Activated CD8-positive, alpha-beta T cell treated with anti-CD3 and anti-CD28 coated beads, Interleukin-2, amount 10 ng/mL, durations not matched to agents 7 days and 5 days (primary cell): ENCODE results near the gene BPTF. TPM values are rescaled to one million over a fixed set of nuclear protein-coding genes. Genes with fewer than 3 reads are reported as not detected.
"Not testable (repeated sequence)": the region's sequence is repeated elsewhere in the genome, so short reads cannot be mapped to it uniquely, and the experiment has no call there.

Experiments used
- ATAC-seq: fragments of 150-1000 bp; cut with Tn5 transposase; one replicate; pipeline ENCODE4 v1.10.0; 2021; ENCODE audit warnings: moderate library complexity
- CTCF ChIA-PET: fragments of 350-600 bp; sonication (Branson Sonifier 250); formaldehyde crosslinking; loops from one replicate; lab custom pipeline; 2021; ENCODE audit warnings: antibody characterized with exemption; lab: Charles Lee
- POLR2A ChIA-PET: fragments of 350-600 bp; sonication (Branson Sonifier 250); formaldehyde crosslinking; loops from one replicate; lab custom pipeline; 2021; ENCODE audit warnings: antibody characterized with exemption; lab: Charles Lee
- DNase-seq: peaks from one replicate; pipeline ENCODE4 v3.0.0-alpha.2; 2020
- H3K27ac Mint-ChIP-seq: one replicate; pipeline ENCODE4 v1.8.0; 2021; ENCODE audit warnings: mild to moderate bottlenecking, mixed read lengths
- H3K27me3 Mint-ChIP-seq: one replicate; pipeline ENCODE4 v1.8.0; 2021; ENCODE audit warnings: low read depth, mixed read lengths
- H3K36me3 Mint-ChIP-seq: one replicate; pipeline ENCODE4 v1.8.0; 2021; ENCODE audit warnings: low read depth, mixed read lengths
- H3K4me1 Mint-ChIP-seq: one replicate; pipeline ENCODE4 v1.8.0; 2021; ENCODE audit warnings: low read depth, mixed read lengths
- H3K4me3 Mint-ChIP-seq: one replicate; pipeline ENCODE4 v1.8.0; 2021; ENCODE audit warnings: mild to moderate bottlenecking, mixed read lengths
- H3K9me3 Mint-ChIP-seq: one replicate; pipeline ENCODE4 v1.8.0; 2022; ENCODE audit warnings: mixed read lengths; ENCODE audit not compliant: insufficient read depth
- total RNA-seq, 2 experiments: library from RNA; stranded (reverse); gene quantifications; one replicate each; pipeline ENCODE4 v1.2.3, GENCODE V29; 2021

The BPTF gene
- total RNA-seq, 2 experiments from 2014 or later = 85.9 to 87.0 TPM

DNA sequence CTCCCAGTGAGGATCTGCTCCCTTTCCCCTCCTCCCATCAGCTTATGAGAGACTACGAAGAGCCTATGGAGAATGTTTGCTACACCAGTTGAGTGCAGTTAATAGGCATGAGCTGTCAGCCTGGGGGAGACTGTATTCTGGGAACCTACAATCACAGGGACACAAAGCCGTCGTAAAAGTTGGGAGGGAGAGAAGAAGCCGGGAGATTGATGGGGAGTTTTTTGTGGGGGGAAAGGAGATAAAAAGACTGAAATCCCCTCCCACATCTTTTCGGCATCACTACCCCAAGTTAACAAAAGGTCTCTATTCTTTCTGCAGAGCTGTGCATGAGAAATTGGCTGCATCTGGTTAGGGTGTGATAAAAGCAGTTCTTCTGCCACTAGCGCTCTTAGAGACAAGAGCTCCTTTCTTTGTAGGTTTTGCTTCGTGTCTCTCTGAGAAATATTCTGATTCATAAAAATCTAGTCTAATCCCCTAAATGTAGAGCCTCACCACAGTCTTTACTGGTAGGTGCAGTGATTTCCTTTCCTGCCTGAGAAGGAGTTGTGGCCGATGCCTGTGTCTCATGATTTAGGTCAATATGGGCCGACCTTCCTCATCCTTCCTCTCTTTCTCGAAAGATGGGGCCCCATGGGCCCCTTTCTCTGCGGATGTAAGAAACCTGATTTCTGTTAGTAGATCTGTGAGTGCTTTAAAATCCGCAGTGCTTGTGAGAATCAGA, 77.4 kb downstream of the BPTF start:
- ChIA-PET CTCF (interaction anchor here (1.1 kb wide), 1 partner anchor 9 kb away, joined by 4 read pairs; no protein-coding TSS in a partner anchor), POLR2A (no interaction called here)
- ATAC-seq (no peak), DNase-seq (no peak)
- no peaks in the 10 kb centered on the region for H3K27me3 Mint-ChIP-seq
- no peak overlapping the region for H3K4me3 Mint-ChIP-seq
- no peak overlapping the region for H3K27ac Mint-ChIP-seq
- H3K4me1 Mint-ChIP-seq = no peaks in the 10 kb centered on the region
- no peaks in the 10 kb centered on the region for H3K9me3 Mint-ChIP-seq
- peaks cover 39% of the 10 kb centered on the region for H3K36me3 Mint-ChIP-seq

GRCh38 chr17:67905298-67905697, 80.0 kb downstream of the BPTF start:
- CTCF ChIA-PET = interaction anchor here (0.7 kb wide), 1 partner anchor 1116 kb away, joined by 4 read pairs; no protein-coding TSS in a partner anchor
- POLR2A ChIA-PET, H3K4me3 Mint-ChIP-seq, DNase-seq, H3K27ac Mint-ChIP-seq, H3K4me1 Mint-ChIP-seq, H3K27me3 Mint-ChIP-seq, H3K9me3 Mint-ChIP-seq, ATAC-seq: not testable (repeated sequence)
- H3K36me3 Mint-ChIP-seq = peaks cover 46% of the 10 kb centered on the region

GRCh38 chr17:67910117-67910803, 85.0 kb downstream of the BPTF start:
- DNase-seq, ATAC-seq, H3K4me3 Mint-ChIP-seq, H3K27ac Mint-ChIP-seq, H3K4me1 Mint-ChIP-seq, H3K27me3 Mint-ChIP-seq, H3K9me3 Mint-ChIP-seq: not testable (repeated sequence)
- CTCF ChIA-PET = interaction anchor here (0.8 kb wide), 1 partner anchor 10 kb away, joined by 3 read pairs; no protein-coding TSS in a partner anchor
- H3K36me3 Mint-ChIP-seq = peaks cover 54% of the 10 kb centered on the region
- POLR2A ChIA-PET = interaction anchor here (0.6 kb wide), 1 partner anchor 29 kb away, joined by 3 read pairs; no protein-coding TSS in a partner anchor

GRCh38 chr17:67911059-67911782, 85.9 kb downstream of the BPTF start:
- no peak overlapping the region for H3K4me3 Mint-ChIP-seq
- ATAC-seq = no peak
- no peak overlapping the region for H3K27ac Mint-ChIP-seq

DNA sequence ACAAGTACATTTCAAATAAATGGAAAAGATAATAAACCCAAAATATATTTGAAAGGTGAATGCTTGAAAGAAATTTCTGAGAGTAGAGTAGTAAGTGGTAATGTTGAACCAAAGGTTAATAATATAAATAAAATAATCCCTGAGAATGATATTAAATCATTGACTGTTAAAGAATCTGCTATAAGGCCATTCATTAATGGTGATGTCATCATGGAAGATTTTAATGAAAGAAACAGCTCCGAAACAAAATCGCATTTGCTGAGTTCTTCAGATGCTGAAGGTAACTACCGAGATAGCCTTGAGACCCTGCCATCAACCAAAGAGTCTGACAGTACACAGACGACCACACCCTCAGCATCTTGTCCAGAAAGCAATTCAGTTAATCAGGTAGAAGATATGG, 86.8 kb downstream of the BPTF start:
- ATAC-seq (no peak), DNase-seq (no peak)
- ChIA-PET CTCF (interaction anchor here (1.0 to 1.4 kb wide), 2 partner anchors 9 to 46 kb away, joined by 3 to 4 read pairs; no protein-coding TSS in a partner anchor), POLR2A (no interaction called here)
- H3K4me1 Mint-ChIP-seq = peaks cover 9% of the 10 kb centered on the region
- no peak overlapping the region for H3K27ac Mint-ChIP-seq
- H3K27me3 Mint-ChIP-seq = no peaks in the 10 kb centered on the region
- no peak overlapping the region for H3K4me3 Mint-ChIP-seq
- no peaks in the 10 kb centered on the region for H3K9me3 Mint-ChIP-seq
- H3K36me3 Mint-ChIP-seq = peaks cover 48% of the 10 kb centered on the region

More at GRCh38 chr17:67911059-67911782, 85.9 kb downstream of the BPTF start:
- CTCF ChIA-PET = interaction anchor here (0.8 to 1.4 kb wide), 3 partner anchors 9 to 45 kb away, joined by 3 to 4 read pairs (median 3); no protein-coding TSS in a partner anchor
- H3K4me1 Mint-ChIP-seq = peaks cover 9% of the 10 kb centered on the region
- no peaks in the 10 kb centered on the region for H3K9me3 Mint-ChIP-seq
- POLR2A ChIA-PET = no interaction called here
- no peak for DNase-seq
- peaks cover 51% of the 10 kb centered on the region for H3K36me3 Mint-ChIP-seq
- no peaks in the 10 kb centered on the region for H3K27me3 Mint-ChIP-seq

DNA sequence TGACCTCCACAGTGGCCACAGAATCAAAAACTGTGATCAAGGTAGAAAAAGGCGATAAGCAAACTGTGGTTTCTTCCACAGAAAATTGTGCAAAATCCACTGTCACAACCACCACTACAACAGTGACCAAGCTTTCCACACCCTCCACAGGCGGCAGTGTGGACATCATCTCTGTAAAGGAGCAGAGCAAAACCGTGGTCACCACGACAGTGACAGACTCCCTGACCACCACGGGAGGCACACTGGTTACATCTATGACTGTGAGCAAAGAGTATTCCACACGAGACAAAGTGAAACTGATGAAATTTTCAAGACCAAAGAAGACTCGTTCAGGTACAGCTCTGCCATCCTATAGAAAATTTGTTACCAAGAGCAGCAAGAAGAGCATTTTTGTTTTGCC, 87.4 kb downstream of the BPTF start:
- no peak for DNase-seq
- Mint-ChIP-seq H3K36me3 (peaks cover 46% of the 10 kb centered on the region), H3K4me1 (peaks cover 9% of the 10 kb centered on the region), H3K9me3 (no peaks in the 10 kb centered on the region), H3K4me3 (no peak overlapping the region), H3K27ac (no peak overlapping the region), H3K27me3 (no peaks in the 10 kb centered on the region)
- ChIA-PET CTCF (interaction anchor here (1.4 kb wide), 1 partner anchor 10 kb away, joined by 4 read pairs; no protein-coding TSS in a partner anchor), POLR2A (no interaction called here)
- ATAC-seq = no peak

- ChIA-PET POLR2A (no interaction called here), CTCF (no interaction called here)
- DNase-seq (no peak), ATAC-seq (no peak)
- H3K36me3 Mint-ChIP-seq = peaks cover 16% of the 10 kb centered on the region
- H3K27ac Mint-ChIP-seq = no peak overlapping the region
- no peaks in the 10 kb centered on the region for H3K9me3 Mint-ChIP-seq
- H3K4me1 Mint-ChIP-seq = no peaks in the 10 kb centered on the region
- H3K27me3 Mint-ChIP-seq = no peaks in the 10 kb centered on the region
- no peak overlapping the region for H3K4me3 Mint-ChIP-seq
These were observed 94.9 kb downstream of the BPTF start for GRCh38 chr17:67920212-67920611.

DNA sequence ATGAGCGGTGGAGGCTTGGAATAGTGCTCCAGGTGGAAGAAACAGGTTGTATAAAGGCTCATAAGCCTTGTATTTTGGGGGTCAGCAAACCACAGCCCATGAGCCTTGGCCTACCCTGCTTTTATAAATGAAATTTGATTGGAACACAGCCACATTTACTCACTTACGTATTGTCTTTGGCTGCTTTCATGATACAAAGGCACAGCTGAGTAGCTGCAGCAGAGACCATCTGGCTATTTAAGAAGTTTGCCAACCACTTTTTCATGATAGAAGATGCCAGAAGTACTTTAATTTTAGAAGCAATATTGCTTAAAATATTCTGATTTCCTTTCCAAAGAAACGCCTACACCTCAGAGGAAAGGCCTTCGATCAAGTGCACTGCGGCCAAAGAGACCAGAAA, 97.2 kb downstream of the BPTF start:
- Mint-ChIP-seq H3K4me1 (no peaks in the 10 kb centered on the region), H3K27me3 (no peaks in the 10 kb centered on the region), H3K27ac (no peak overlapping the region), H3K9me3 (no peaks in the 10 kb centered on the region), H3K4me3 (no peak overlapping the region), H3K36me3 (peaks cover 22% of the 10 kb centered on the region)
- ATAC-seq (no peak), DNase-seq (no peak)
- ChIA-PET POLR2A (no interaction called here), CTCF (no interaction called here)

GRCh38 chr17:67928842-67929241, 103.5 kb downstream of the BPTF start:
- H3K4me3 Mint-ChIP-seq, H3K27ac Mint-ChIP-seq, CTCF ChIA-PET, H3K9me3 Mint-ChIP-seq, ATAC-seq, POLR2A ChIA-PET, H3K4me1 Mint-ChIP-seq, H3K27me3 Mint-ChIP-seq, DNase-seq: not testable (repeated sequence)
- H3K36me3 Mint-ChIP-seq = peaks cover 40% of the 10 kb centered on the region

- Mint-ChIP-seq H3K9me3 (no peaks in the 10 kb centered on the region), H3K27ac (no peak overlapping the region), H3K36me3 (peaks cover 38% of the 10 kb centered on the region), H3K4me1 (no peaks in the 10 kb centered on the region), H3K4me3 (no peak overlapping the region), H3K27me3 (no peaks in the 10 kb centered on the region)
- ChIA-PET POLR2A (no interaction called here), CTCF (no interaction called here)
- DNase-seq (no peak), ATAC-seq (no peak)
These were observed 105.9 kb downstream of the BPTF start for GRCh38 chr17:67931227-67931626.

- Mint-ChIP-seq H3K4me3 (no peak overlapping the region), H3K9me3 (no peaks in the 10 kb centered on the region), H3K4me1 (no peaks in the 10 kb centered on the region), H3K36me3 (peaks cover 59% of the 10 kb centered on the region), H3K27ac (no peak overlapping the region), H3K27me3 (no peaks in the 10 kb centered on the region)
- ATAC-seq = no peak
- no peak for DNase-seq
- ChIA-PET POLR2A (no interaction called here), CTCF (interaction anchor here (0.8 to 2.6 kb wide), 7 partner anchors 10 to 67 kb away, joined by 3 to 9 read pairs (median 4); no protein-coding TSS in a partner anchor)
These were observed 117.5 kb downstream of the BPTF start for GRCh38 chr17:67942810-67943209.
